ELF-1 (cell line): ENCODE results near the gene PEF1.

Experiments used
- DNase-seq: peaks from one replicate; pipeline ENCODE4 v3.0.0-alpha.2; 2016; ENCODE audit warnings: low read depth, low spot score

The PEF1 gene

DNA sequence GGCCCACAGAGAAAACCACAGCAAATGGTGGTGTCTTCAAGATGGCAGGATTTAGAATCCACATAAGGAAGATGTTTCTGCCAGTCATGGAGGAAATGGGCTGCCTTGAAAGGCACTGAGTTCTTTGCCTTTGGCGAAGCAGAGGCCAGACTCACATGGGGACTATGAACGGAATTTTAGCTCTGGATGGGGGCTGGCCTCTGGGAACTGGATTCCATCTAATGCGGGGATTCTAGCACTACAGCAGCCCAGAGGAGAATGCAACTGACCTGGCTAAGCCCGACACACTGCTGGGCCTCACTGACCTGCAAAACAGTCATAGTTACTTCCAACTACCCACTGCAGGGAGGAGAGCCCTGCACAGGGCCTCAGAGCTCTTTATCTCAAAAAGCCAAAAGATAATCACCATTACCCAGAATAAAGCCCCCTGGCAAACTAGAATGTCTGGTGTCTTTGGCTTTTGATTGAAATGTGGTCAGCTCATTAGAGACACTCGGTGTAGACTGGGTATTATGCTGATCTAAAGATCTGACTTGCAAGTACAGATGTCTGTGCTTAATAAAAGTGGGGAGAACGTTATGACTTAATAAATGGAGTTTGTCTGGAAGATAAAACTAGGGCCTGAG, 15.6 kb downstream of the PEF1 start:
- DNase-seq = peak; percentile 55

DNA sequence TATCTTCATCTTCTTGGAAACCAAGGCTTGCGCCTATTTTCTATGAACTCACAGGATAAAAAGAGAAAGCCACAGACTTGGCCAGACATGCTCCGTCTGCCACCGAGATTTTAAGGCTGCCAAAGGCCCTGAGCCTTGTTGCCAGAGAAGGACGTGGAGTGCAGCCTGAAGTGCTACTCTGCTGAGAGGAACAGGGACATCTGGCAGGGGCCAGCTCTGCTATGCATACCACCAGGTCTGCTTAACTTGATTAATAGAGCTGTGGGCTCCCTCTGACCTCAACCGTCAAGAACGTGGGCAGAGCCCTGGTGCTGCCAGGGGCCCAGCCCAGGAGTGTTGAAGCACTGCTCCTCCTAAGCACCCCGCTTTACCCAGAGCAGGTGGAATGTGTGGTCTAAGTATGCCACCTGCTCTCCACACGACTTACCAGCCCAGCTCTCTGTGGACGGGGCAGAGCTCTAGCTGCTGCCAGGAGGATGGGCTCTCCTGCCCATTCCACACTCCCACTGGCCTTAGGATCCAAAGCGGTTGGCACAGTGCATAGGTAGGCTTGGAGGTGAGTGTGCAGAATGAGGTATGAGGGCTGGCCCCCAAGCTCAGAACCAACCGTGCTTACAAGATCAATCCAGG, 16.6 kb downstream of the PEF1 start:
- no peak for DNase-seq

GRCh38 chr1:31627301-31627929, 17.3 kb downstream of the PEF1 start:
- DNase-seq = no peak

GRCh38 chr1:31626223-31627207, 18.2 kb downstream of the PEF1 start:
- peak; percentile 76 for DNase-seq

GRCh38 chr1:31625561-31626222, 19.0 kb downstream of the PEF1 start:
- no peak for DNase-seq

DNA sequence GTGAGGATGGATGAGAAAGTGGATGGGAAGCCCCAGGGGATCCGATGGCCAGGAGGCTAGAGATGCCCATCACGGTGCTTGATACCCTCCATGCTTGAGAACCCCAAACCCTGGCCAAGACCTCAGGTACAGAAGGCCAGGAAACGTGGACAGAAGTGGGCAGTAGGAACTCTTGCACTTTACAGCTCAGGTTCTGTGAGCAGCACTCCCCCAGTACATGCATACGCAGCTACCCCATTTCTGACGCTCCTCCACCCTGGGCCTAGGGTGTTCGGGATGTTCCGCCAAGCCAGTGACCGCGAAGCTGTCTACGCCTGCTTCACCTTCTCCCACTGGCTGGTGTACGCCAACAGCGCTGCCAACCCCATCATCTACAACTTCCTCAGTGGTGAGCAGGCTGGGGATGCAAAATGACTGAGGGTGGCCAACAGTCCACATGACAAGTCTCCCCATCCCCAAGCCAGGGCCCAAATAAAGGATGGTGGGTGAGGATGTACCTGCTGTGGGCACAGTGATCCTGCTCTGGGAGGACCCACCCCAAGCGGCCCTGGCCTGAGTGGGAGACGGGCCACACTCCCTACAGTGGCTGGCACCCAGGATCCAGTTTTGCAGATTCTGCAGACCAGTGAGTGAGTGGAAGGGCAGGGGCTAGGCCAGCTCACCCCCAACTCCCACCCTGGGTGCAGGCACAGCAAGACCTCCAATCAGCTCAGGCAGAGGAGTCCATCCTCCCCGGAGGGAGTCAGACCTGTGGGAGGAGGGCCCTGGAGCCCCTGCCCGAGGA, 19.8 kb downstream of the PEF1 start:
- no peak for DNase-seq

DNA sequence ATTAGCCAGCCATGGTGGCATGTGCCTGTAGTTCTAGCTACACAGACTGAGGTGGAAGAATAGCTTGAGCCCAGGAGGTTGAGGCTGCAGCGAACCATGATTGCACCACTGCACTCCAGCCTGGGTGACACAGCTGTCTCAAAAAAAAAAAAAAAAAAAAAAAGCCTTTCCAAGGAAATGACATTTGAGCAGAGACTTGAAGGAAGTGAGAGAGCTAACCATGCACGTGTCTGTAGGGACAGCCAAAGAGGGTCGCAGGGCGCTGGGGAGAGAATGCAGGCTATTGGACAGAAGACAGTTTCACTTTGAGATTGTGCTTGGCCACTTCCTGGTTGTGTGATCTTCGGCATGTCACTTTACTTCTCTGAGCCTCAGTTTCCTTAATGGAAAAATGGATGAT, 20.4 kb downstream of the PEF1 start:
- no peak for DNase-seq

GRCh38 chr1:31623365-31623764, 21.3 kb downstream of the PEF1 start:
- DNase-seq = no peak

GRCh38 chr1:31621847-31622730, 22.6 kb downstream of the PEF1 start:
- no peak for DNase-seq

DNA sequence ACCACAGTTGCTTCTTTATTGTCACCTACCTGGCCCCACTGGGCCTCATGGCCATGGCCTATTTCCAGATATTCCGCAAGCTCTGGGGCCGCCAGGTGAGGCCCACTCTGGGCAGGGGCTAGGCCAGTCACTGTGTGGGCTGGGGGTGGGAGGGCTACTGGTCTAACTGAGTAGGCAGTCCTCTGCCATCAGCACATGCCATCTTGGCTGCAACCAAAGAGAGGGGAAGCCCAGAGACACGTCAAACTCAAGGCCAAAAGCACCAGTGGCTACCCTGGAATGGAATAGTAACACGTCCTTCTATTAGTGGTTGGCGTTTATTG, 23.2 kb downstream of the PEF1 start:
- no peak for DNase-seq

GRCh38 chr1:31620631-31621497, 23.8 kb downstream of the PEF1 start:
- DNase-seq = no peak

DNA sequence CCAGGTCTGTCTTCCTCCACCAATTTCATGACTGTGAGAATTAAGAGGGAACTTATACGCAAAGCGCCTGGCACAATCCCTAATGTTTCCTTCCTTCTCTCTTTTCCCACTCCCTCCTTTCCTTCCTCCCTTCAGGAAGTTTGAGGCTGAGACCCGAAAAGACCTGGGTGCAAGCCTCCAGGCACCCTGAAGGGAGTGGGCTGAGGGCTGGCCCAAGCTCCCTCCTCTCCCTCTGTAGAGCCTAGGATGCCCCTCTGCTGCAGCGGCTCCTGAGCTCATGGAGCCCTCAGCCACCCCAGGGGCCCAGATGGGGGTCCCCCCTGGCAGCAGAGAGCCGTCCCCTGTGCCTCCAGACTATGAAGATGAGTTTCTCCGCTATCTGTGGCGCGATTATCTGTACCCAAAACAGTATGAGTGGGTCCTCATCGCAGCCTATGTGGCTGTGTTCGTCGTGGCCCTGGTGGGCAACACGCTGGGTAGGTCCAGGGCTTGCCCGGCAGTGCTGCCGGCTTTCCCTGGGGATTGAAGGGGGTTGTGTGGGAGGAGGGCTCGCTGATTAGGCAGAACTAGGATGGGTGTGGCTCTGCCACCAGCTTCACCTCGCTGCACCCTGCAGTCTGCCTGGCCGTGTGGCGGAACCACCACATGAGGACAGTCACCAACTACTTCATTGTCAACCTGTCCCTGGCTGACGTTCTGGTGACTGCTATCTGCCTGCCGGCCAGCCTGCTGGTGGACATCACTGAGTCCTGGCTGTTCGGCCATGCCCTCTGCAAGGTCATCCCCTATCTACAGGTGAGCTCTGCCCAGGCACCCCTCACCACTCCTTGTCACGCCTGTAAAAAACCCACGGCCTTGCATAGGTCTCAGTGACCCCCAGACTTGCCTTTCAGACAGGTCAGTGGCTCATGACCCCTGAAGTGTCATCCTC, 25.5 kb downstream of the PEF1 start:
- DNase-seq = no peak

DNA sequence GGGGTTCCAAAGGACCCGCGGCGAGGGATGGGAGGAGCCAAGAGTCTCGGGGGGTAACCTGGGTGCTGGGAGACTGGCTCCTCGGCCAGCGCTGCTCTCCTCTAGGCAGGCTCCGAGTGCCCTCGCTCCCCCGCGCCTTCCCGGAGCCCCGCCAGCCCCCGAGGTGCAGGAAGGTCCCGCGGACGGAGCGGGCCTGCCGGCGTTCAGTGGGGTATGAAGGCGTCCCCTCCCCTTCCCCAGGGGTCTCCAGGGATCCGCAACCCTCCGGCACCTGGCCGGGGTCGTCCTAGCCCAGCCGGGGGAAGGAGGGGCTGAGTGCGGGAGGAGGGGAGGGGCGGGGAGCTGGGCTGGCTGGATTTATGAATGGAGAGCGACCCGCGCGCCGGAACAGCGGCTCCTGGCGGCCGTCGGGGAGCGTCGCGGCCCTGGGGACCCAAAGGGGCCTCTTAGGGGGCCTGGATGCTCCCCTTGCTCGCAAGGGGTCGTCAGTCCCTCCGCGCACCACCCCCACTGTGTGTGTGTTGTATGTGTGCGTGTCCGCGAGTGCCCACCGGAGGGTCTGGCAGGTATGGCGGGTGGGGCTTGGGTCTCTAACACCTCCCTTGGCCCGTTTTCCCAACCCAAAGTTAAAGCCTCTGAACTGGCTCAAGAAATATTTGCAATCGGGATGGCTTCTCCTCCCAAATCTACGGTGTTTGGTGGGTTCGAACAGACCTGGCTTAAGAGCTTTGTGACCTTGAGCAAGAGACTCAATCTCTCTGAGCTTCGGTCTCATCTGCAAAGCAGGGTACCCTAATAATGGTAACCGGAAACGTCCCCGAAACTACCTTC, 26.5 kb downstream of the PEF1 start:
- DNase-seq = peak; percentile 78

DNA sequence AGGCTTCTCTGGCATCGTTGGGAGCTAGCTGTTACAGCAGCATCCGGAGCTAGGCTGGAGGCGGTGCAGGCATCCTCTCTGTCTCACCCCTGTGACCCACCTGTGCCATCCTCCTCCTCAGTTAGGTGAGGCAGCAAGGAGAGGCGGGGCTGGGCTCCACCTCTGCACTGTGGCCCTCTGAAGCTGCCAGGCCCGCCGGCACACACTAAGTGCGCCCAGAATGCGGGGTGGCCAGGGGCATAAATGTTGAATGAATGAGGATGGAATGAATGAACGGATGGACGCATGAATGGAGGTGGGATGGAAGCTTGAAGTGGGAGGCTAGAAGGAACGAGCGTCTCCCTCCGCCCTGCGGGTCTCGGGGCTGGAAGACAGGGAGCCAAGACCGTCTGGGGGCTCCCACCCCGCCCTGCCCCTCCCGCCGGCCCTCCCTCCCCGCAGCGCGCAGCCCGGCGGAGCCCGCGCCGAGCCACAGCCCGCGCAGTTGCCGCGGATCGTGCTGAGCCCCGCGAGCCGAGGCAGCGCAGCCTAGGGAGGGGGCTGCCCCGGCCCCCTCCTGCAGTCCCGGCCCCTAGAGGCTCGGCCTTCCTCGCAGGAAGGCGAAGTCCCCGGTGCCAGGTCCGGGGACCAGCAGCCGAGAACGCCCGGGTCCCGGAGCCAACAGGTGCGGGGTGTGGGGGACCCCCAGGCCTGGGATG, 27.3 kb downstream of the PEF1 start, which contains the start of gene HCRTR1:
Gene HCRTR1 (plus strand): TSS at position 472 of the 698 bp plus-strand sequence. CDS start 1,504 bp downstream, outside the sequence.
- DNase-seq = no peak

GRCh38 chr1:31615939-31616338, 28.7 kb downstream of the PEF1 start:
- DNase-seq = no peak

- DNase-seq = no peak
These were observed 29.3 kb downstream of the PEF1 start for GRCh38 chr1:31615414-31615813.
